Upper lobe of left lung (tissue), 4 donors: Measurements from ENCODE around the gene OGFR.

Experiments used
- POLR2A ChIP-seq, 4 donors: fragments of 450-650 bp; IDR thresholded peaks; one replicate each; pipeline ENCODE4 v1.5.1; 2016 to 2017; ENCODE audit warnings: antibody characterized with exemption in 4 of 4, mild to moderate bottlenecking in 2 of 4
- POLR2AphosphoS5 ChIP-seq, 2 donors: sonication (generic); formaldehyde crosslinking; IDR thresholded peaks; one replicate each; pipeline ENCODE4 v1.5.1; 2017; ENCODE audit warnings: antibody characterized with exemption in 2 of 2

- no peak for TF ChIP-seq POLR2AphosphoS5 (IDR thresholded peaks at IDR 0.05)
- TF ChIP-seq POLR2A (IDR thresholded peaks at IDR 0.05), result no peak
Observed at GRCh38 chr20:62759981-62760431, 44.6 kb upstream of the OGFR start.
